HL-60/S4 treated with retinoic acid at 250 ng/mL for 4 days and 3 days (cell line): ENCODE results near the gene SDK1.
"Not testable (repeated sequence)": the region's sequence is repeated elsewhere in the genome, so short reads cannot be mapped to it uniquely, and the experiment has no call there.

Experiments used
- in situ Hi-C: fragments of 300-500 bp; cut with MboI; formaldehyde crosslinking; loops from 2 replicates; pipeline ENCODE4 v1.7.0; 2022; ENCODE audit warnings: low sequenced_read_pairs

Gene SDK1

GRCh38 chr7:4308205-4308590, 1007.1 kb downstream of the SDK1 start:
- in situ Hi-C loops: no loop called here

DNA sequence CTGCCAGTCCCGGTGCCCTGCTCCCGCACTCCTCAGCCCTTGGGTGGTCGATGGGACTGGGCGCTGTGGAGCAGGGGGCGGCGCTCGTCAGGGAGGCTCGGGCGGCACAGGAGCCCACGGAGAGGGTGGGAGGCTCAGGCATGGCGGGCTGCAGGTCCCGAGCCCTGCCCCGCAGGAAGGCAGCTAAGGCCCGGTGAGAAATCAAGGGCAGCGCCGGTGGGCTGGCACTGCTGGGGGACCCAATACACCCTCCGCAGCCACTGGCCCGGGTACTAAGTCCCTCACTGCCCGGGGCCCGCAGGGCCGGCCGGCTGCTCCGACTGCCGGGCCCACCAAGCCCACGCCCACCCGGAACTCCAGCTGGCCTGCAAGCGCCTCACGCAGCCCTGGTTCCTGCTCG, 1012.9 kb downstream of the SDK1 start:
- in situ Hi-C loops: not testable (repeated sequence)

DNA sequence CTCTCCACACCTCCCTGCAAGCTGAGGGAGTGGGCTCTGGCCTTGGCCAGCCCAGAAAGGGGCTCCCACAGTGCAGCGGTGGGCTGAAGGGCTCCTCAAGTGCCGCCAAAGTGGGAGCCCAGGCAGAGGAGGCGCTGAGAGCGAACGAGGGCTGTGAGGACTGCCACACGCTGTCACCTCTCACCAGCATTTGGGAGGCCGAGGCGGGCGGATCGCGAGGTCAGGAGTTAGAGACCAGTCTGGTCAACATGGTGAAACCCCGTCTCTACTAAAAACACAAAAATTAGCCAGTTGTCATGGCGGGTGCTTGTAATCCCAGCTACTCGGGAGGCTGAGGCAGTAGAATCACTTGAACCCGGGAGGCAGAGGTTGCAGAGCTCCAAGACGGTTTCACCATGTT, 1013.3 kb downstream of the SDK1 start:
- in situ Hi-C loops: not testable (repeated sequence)
